Stimulated activated CD4-positive, alpha-beta T cell treated with anti-CD3 and anti-CD28 coated beads, Interleukin-15, amount 100 ng/mL, for 24 hours (primary cell): ENCODE results near the gene MEX3D.

Experiments
- DNase-seq: peaks from one replicate; pipeline ENCODE4 v3.0.0-alpha.2; 2020

Gene MEX3D

DNA sequence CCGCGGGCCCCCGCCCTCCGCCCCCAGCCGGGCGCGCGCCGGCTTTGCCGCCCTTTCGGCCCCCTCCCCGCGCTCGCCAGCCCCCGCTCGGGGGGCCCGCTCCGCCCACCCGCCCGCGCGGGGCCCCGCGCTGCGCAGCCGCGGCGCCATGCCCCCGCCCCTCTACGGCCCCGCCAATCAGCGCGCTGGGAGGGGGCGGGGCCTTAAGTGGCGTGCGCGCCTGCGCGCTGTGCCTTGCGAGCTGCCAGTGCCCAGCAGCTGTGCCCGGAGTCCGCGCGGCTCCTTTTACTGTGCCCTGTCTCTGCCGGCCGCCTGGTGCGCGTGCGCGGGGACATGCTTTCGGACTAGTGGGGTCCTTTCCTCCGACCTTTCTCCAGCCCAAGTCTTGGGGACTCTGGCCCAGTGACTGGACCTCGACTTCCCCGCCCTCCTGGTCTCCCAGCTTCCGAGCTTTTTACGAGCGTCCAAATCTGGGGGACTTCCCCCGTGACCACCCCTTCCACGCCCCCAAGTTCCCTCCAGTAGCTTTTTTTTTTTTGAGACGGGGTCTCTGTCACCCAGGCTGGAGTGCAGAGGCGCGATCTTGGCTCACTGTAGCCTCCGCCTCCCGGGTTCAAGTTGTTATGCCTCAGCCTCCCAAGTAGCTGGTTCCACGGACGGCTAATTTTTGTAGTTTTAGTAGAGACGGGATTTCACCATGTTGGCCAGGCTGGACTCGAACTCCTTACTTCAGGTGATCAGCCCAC lies 24.8 kb upstream of the MEX3D start, which contains the start of gene MBD3:
MBD3 (minus strand) TSS at position 111 of the 746 bp plus-strand sequence. CDS start 234 bp downstream, outside the sequence.
- peak; percentile 91 for DNase-seq

DNA sequence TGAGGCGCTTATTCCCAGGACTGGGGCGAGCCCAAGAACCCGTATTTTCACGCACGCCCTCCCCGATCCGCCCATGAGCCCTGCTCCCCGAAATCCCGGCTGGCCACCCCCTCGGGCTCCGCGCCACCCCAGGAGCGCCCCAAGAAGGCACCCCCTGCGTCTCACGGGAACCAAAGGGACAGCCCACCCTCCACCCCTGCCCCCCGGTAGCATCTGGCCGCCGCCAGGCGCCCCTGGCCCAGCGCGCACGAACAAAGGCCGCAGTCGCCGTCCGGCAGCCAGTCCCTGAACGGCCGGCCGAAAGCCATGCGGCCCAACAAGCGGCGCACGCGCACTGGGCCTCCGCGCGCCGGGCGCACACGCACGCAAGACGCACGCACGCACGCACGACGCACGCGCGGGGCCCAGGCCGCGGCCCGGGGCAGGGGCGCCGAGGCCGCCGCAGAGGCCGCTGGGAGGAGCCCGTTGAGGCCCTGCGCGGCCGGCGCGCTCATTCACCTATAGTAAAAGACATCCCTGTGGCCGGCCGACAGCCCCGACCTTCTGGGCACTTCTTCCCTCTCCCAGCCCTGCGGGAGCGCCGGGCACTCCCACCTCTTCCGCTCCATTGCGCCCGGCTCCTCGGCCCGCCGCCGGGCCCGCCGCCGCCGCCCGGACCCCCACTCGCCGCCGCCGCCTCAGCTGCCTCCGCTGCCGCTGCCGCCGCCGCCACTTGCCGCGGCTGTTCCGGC lies 24.1 kb upstream of the MEX3D start:
- peak; percentile 87 for DNase-seq

DNA sequence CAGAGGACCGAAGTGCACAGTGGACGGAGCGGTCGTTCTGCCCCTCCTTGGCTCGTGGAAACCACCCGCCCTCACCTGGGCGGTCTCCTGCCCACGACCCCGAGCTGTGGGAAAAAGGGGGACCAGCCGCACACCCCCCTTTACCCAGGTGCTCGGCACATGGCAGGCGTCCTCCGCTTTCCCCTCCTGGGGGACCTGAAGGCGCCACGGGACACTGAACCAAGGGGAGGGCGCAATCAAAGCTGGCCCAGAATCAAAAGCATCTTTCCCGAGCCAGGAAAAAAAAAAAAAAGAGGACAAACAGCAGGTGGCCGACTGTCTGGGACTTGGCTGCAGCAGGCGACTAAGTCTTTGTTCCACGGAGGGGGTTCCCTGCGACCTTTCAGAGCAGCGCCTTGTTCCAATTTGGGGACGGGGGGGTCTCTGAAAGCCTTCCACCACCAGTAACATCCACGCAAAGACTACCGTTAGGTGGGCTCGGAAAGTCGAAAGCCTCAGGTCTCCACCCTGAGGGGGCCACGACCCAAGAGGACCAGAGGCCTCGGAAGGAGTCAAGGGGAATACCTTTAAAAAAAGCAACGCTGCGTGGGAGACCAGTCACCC lies 23.4 kb upstream of the MEX3D start:
- DNase-seq, result peak; percentile 32

DNA sequence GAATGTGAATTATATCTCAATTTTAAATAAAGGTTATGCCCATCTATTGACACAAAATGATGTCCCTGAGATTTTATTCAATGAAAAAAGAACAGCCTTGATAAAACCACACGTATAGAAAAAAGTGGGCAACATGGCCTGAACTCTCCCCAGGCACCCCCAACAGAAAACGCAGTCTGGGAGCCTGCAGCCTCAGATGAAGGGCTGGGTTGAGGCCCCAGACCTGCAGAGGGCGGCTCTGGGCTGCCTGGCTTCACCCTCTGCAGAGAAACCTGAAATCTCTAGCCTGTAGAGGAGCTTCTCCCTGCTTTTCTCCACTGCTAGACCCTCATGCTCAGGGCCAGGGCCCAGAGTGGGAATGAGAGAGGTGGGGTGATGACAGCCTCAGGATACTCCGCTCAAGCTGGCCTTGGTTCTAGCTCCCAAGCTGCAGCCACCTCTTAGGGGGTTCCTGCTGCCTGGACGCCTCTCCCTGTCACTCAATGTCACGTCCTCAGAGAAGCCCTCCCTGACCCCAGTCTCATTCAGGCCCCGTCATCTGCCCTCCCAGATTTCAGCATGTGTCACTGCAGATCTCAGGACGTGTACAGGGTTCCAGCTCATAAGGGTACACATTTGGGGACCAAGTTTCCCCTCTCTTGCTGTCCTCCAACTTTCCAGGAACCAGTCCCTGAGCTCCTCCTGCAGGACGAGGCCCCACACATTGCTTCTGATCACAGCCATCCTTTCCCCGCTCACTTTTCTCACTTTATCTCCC lies 22.7 kb upstream of the MEX3D start:
- peak; percentile 53 for DNase-seq

DNA sequence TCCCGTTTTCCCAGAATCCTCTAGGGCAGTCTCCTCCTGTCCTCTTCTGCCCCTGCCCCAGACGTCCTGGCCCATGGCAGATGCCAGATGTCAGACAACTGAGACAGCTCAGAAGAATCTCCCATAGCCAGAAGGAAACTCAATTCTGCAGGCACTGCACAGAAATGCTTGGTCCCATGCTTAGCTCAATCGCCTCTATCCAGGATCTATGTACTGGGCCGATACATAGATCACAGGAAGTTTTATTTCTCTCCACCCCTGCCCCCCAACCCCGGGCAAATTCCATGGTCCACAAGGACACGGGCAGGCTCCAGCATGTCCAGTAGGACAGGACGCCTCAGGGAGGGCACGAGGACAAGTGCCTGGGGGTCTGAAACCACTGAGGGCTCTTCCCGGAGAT lies 19.7 kb upstream of the MEX3D start:
- DNase-seq, result no peak

DNA sequence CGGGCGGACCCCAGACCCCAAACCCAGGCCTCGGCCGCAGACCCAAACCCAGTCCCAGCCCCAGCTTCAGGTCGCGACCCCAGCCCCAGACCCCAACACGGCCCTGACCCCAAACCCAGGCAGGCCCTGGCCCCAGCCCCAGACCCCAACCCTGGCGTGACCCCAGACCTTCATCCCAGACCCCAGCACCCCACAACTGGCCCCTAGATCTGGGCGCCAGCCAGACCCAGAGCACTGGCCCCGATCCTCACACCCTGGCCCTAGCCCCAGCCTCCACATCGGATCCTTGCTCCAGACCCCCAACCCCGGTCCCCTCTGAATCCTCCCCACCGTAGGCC lies 17.1 kb upstream of the MEX3D start:
- no peak for DNase-seq

DNA sequence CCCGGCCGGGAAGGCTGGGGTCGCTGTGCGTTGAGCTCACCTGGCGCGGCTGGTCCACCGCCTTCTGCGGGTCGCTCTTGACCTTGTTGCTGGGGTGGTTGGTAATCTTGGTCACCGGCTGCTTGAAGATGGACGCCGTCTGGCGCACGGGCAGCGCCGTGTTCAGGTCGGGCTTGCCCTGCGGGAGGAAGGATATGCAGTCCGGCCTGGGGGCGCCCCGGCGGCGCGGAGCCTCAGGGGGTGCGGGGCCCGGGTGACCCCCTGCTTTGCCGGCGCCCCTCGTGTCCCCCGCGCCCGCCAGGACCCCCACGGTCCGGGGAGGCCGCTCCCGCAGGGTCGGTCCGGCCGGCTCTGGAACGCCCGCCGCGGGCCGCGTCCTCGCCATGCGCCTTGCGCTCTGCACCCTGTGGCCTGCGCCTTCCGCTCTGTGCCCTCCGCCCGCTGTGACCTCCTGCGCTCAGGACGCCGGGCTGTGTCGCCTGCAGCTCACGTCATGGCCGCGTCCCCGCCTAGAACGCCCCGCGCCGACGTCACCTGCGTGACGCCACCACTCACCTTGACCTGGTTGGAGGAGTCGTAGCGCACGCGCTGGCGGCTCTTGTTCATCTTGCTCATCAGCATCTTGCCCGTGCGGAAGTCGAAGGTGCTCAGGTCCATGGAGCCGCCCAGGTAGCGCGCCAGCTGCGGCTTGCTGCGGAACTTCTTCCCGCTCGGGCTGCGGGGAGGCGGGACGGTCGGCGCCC lies 16.5 kb upstream of the MEX3D start:
- no peak for DNase-seq

DNA sequence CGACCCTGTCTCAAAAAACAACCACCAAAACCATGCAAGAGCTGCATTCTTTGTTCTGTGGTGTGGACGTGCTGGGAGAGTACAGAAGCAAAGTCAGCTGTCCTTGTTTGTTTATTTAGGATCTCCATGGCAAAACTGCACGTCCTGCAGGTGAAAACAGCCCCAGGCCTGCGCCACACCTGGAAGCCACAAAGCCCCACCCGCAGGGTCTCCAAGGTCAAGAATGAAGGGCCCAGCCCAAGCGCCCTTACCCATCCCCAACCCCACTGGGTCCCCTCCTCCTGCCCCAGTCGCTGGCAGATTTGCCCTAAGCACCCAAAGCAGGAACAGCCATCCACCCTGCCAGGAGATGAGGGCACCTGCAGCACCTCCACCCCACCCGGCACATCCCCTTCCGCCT lies 14.1 kb upstream of the MEX3D start:
- no peak for DNase-seq

DNA sequence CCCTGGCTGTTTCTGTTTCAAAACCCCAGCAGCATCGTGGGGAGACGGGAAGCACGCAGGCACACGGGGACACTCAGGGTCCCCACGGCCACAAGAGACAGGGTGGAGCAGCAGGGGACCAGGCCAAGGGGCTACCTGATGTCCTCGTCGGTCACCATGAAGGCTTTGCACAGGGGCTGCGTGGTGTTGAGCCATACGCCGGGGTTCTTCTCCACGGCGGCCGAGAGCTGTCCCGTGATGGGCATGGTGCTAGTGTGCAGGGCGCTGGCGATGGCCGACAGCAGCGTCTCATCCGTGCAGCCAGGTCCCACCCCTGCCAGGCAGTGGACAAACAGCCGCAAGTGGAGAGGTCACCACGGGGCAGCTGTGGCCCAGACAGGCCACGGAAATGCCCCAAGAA lies 12.8 kb upstream of the MEX3D start:
- no peak for DNase-seq

DNA sequence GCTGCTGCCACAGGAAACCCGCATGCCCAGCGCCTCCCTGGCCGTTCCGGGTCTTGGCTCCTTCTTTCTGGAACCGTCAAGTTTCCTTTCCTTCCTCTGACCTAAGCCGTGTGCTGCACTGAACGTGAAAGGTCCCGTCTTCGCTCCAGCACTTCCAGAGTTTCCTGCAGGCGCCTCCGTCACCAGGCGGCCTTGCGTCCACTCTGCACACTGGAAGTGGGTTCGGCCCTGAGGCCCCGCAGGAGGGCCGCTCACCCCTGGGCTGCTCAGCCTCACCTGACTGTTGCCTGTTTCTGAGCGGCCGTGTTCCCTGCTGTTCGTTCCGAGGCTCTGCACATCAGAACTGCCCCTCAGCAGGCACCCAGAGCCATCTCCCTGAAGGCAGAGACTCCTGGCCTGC lies 12.3 kb upstream of the MEX3D start:
- DNase-seq, result no peak

DNA sequence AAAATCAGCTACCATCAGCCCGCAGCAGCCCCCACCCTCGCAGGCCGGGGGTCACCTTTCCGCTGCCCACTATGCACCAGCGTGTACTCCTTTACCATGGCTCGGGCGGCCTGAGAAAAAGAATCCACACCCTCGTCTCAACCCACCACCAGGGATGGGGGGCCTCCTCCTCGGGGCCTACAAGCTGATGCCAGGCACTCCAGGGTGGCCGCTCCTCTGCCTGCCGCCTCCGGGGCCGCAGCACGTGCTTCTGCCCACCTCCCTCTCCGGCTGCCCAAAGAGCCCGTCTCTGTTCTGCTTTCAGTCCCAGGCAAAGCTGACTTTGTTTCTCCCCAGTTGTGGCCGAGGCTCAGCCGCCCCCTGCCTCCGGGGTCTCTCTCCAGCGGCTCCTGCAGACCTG lies 11.1 kb upstream of the MEX3D start:
- DNase-seq, result no peak

DNA sequence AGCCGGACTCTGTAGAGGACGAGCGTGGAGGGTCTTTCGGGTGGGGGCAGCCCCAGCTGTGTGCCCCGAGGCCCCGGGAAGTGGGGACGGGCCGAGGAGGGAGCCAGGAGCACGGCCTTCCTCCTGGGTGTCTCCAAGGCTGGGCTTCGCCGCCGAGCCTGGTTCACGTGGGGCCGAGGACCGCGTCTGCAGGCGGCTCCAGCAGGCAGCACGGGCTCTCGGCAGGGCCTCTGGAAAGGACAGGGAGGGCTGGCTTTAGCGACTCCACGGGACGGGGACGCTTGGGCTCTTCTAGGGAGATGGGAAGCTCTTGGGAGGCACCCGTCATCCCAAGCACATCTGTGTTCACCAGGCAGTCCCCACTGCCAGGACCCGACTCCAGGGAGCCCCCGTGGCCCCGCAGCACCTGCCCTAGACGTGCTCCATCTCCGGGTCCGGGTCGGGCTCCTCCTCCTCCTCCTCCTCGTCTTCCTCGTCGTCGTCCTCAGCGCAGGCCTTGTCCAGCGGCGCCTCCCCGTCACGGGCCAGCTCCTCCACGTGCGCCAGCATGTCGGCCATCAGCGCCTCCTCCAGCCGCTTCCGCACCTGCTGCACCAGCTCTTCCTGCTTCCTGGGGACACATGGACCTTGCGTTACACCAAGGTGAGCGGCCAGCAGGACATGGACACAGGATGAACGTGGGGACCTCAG lies 9.9 kb upstream of the MEX3D start:
- DNase-seq, result no peak

DNA sequence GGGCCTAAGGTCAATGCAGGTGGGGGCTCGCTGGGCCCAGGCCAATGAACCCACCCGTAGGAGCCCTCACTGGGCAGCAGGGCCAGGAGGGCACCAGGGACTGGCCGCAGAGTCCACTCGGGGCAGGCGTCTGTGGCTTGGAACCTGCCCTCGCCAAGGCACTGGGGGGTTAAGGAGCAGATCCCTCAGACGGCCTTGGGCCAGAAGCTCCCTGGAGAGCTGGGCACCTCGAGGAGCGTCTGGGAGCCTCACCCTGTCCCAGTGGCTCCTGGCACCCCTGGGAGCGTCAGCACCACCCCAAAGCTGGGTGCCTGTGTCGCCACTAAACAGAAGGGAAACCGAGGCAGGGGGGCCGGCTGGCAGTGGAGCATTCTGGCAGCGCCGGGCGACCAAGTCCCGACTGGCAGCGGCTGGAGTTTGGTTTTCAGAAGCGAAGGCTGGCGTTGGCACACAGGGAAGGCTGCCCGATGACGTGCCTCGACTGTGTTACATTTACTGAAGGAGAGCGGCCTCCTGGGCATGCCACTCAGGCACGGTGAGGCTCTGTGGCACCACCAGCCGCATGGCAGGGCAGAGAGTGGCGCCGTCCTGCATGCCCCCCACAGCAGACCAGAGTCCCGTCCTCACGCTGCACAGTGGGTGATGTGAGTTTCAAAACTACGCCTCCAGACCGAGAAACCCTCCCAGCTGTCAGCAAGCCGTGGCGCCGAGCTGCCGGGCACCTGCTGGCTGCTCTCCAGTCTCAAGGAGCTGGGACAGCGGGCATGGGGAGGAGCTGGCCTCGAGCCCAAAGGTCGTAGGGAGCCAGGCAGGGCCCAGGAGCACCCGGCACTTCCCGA lies 9.2 kb upstream of the MEX3D start:
- no peak for DNase-seq

DNA sequence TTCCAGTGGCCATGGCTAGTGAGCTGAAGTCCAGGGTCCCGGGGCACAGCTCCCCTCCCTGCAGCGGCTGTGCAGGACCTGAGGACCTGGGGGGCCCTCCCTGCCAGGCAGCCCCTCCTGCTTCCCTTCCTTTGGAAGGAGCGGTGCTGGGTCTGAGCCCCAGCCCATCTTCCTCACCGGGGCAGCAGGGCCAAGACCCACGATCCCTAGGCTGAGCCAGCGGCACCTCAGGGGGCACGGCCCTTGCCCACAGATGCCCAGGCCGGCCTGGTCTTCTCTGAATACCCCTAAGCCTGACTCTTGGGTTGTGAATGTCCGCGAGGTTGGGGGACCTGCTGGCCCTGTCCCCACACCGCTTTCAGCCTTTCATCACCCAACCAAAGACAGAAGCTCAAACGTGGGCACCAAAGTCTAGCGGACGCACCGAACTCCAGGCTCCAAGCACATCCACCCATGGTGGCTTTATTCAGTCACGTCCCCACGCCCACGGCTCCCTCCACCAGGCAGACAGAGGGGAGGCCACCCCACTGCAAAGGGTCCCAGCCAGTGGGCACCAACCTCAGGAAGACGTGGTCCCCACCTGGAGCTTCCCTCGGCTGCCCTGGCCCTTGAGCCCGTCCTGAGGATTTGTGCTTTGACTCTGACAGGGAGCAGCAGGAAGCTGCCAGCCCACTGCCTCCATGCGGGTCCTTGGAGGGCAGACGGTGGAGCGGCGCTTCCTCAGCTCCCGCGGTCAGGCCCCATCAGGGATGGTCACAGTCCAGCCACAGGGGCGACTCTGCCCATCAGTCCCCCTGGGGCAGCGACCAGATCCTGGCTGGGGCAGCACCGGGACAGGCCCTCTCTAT lies 8.3 kb upstream of the MEX3D start:
- DNase-seq, result no peak

DNA sequence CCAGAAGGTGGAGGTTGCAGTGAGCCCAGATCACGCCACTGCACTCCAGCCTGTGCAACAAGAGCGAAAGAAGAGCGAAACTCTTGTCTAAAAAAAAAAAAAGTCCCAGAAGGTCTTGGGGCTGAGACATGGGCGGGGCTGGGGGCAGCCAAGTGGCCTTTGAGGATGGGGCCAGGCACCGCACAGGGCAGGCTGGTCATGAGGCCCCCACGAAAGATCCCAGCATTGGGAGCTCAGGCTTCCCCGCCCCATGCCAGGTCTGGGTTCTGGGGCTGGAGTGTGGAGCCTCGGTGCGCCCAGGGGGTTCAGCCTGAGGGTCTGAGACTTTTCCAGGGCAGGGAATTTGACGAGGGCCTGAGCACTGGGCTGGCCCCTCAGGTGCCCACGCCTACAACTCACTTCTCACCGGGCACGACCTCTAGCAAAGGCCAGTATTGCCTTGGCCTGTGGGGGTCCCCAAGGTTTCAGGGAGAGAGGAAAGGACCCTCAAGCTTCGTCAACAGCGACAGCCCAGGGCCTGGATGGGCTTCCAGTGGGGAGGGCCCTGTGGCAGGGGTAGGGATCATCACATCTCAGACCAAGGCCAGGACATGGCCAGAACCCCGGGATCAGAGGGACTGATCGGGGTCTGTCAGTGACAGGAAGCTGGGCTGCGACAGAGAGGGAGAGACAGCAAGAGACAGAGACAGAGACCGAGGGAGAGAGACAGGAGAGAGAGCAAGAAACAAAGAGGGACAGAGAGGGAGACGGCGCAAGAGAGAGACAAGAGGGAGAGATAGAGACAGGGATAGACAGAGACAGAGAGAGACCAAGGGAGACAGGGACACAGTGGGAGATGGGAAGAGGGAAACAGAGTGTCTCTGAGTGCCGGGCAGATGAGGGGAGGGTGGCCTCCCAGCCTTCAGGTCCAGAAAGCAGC lies 7.5 kb upstream of the MEX3D start:
- no peak for DNase-seq

DNA sequence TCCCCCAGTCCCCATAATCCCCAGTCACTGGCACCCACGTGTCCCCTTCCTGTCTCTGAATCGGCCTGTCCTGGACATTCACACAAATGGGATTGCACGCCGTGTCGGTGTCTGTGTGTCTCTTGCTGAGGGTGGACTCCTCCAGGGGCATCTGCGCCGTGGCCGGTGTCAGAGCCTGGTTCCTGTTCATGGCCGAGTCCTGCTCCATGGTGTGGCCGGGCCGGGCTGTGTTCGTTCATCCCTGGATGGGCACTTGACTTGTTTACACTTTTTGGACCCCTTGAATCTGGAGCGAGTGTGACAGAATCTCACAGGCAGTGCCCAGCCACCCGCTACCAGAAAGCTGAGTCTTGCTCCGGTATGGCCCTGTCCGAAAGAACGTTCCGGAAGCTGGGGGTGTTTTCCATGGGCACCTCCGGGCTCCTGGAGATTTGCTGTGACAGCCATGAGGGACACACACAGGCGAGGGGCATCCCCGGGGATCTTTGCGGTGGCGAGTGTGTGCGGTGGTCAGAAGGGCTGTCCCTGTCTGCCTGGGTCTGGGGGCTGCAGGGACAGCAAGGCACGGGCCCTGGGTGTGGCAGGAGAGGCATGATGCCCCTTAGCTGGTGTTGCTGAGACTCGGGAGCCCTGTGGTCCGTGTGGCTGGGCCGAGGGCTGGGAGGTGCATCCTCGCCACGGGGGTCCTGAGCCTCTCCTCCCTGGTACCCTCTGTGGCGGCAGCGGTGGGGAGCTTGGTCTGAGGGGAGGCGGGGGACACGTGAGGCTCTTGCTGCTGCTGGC lies 6.4 kb upstream of the MEX3D start:
- DNase-seq, result no peak

DNA sequence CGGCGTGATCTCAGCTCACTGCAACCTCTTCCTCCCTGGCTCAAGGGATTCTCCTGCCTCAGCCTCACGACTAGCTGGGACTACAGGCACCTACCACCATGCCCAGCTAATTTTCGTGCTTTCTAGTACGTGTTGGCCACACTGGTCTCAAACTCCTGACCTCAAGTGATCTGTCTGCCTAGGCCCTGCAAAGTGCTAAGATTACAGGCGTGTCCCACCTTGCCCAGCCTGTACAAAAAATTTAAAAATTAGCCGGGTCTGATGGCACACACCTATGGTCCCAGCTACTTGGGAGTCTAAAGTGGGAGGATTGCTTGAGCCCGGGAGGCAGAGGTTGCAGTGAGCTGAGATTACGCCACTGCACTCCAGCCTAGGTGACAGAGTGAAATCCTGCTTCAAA lies 4.7 kb upstream of the MEX3D start:
- no peak for DNase-seq

DNA sequence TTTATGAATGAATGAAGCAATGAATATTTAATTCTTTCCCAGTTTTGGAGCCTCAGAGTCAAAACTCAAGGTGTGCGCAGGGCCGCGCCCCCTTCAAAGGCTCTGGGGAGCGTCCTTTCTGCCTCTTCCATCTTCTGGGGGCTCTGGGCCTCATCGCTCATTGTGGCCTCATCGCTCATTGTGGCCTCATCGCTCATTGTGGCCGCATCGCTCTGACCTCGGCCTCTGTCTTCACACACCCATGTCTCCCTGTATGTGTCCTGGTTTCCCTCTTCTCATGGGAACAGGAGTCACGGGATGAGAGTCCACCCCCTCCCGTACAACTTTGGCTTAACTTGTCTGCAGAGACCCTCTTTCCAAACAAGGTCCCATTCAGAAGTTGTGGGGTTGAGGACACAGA lies 3.2 kb upstream of the MEX3D start:
- DNase-seq, result no peak
